Activated effector memory CD4-positive, alpha-beta T cell treated with anti-CD3 and anti-CD28 coated beads, Interleukin-2, amount 50 U/mL, for 16 hours (primary cell): Measurements from ENCODE around the gene FUBP3.

Experiments
- DNase-seq: peaks from one replicate; pipeline ENCODE4 v3.0.0-alpha.2; 2020

Gene FUBP3

DNA sequence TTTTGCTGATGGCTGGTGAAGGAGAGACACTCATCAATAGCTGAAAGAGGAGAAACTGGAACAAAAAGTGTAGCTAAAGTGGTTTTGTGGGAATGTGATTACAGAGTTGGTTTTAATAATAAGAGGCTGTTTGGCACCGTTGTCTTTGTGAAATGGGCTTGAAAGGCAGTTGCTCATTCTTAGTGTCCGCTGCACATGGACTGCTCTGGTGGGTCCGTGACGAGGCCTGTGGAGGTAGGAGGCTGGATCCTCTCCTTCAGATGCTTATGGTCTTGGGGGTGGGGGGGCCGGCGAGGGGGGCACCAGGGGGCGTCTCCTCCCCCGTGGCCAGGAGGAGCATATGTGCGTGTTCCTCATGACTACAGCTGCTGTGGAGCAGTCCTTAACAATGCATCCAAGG lies 29.8 kb downstream of the FUBP3 start:
- no peak for DNase-seq

DNA sequence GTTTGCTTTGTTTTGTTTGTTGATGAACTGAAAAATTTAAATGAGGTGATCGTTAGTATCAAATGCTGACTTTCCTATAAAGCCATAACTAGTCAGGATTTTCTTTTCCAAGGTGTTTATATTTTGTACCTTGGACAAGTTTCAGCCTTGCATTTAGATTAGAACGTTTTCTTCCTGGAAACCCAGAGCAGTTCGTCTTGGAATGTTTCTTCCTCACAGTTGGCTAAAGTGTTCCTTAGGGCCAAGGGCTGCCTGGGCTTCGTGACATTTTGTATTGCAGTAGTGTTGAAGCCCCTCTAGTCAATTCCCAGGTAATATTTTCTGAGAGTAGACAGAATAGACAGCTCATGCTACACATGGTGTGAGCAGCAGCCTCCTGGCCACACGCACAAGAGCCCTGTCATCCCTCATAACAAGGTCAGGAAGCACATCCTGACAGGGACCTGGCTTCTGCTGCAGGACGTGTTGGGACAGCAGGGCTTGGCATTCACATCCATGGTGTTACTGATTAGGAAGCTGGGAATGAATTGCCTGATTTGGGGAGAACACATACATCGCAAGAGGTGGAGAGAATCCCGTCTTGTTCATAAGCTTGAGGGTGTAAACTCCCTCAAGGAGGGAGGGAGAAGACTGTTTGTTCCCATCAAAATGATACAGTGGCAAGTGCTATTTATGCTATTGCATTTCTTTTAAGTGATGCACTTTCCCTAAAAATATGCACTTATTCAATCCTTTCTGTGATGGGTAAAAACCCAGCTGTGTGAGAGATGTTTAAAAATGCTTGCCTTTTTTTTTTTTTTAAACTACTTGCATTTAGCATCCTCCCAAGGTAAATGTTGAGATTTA lies 31.7 kb downstream of the FUBP3 start:
- no peak for DNase-seq

DNA sequence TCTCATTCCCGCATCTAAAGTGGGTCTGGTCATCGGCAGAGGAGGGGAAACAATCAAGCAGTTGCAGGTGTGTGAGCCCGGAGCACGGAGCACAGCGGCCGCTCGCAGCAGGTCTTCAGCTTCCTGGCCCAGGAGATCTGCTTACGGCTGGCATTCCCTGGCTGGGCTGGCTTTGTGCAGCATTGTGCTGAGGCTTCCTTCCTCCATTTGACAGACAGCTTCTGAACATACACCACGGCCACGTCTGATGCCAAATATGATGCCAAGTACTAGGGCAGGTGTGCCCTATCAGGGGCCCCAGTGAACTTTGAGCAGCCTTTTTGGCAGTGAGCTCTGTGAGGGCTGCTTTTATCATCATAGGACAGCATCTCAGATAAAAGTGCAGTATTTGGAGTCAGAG lies 37.1 kb downstream of the FUBP3 start:
- no peak for DNase-seq

DNA sequence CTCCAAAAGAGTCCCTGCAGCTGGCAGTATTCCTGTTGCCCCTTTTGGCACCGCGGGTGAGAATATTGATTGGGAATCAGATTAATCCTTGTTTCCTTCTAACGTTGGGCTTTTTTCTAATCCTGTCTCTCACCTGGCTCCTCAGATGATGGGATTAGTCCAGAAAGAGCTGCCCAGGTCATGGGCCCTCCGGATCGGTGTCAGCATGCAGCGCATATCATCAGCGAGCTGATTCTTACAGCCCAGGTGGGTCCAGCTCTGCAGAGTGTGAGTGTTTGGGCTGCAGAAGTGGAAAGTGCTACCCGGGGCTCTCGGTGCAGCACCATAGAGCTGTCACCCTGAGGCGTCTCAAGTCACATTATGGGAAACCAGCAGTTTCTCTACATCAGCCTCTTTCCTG lies 44.1 kb downstream of the FUBP3 start:
- DNase-seq: no peak

DNA sequence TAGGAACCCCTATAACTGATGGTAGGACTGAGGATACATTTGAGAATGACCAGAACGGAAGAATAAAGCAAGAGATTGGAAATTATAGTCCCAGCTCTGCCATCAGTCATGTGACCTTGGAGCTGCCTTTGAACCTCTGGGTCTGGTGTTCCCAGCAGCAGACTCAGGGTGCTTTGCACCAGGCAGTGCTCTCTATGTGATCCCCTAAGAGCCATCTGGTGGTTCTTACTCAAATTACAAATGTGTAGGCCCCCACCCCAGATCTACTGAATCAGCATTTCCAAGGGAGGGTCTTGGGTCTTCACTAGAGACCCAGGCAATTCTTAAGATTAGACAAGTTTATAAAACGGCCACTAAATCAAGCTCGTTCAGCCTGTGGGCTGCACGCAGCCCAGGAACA lies 44.8 kb downstream of the FUBP3 start:
- no peak for DNase-seq

DNA sequence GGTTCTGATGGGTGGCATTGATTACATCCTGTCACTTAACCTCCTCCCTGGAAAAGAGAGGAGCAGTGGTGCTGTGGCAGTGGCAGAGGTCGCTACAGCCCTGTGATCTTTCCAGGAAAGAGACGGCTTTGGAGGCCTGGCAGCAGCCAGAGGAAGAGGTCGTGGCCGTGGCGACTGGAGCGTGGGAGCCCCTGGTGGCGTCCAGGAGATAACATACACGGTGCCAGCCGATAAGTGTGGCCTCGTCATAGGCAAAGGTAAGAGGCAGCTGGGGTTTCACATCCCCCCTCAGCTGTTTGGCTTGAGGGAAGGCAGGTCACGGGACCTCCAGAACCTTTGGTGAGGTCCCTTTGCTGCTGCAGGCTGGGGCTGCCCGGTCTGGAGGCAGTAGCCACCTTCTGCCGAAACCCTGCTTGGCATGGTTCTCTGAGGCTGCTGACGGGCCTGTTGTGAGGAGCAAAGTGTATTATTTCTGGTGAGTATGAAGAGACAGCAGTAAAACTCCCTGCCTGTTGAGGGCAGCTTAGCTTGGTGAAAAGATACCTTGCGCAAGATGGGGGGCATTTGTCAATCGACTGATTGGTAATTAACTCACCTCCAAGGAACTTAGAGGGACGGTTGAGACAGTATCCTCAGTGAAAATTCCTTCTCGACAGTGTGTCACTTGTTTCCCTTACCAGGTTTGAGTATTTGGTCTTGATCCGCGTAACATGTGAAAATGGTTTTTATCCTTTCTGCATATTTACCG lies 47.0 kb downstream of the FUBP3 start:
- DNase-seq: no peak

DNA sequence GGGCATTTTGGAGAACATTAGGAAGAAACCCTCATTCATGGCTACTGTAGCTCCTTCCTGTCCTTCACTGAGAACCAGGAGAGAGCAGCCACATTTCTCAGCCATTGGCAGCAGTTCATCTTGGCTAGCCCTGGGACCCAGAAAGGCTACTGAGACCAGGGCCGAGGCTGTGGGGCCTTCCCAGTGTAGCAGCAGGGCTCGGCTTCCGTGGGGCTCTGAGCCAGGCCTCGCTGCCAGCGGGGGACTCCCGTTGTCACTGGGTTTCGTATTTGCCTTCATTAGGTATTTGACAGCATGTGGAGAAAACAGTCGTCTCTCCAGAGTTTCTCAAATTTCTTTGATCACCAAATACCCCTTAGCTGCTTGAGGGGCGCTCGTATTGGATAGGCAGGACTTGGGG lies 47.7 kb downstream of the FUBP3 start:
- no peak for DNase-seq

DNA sequence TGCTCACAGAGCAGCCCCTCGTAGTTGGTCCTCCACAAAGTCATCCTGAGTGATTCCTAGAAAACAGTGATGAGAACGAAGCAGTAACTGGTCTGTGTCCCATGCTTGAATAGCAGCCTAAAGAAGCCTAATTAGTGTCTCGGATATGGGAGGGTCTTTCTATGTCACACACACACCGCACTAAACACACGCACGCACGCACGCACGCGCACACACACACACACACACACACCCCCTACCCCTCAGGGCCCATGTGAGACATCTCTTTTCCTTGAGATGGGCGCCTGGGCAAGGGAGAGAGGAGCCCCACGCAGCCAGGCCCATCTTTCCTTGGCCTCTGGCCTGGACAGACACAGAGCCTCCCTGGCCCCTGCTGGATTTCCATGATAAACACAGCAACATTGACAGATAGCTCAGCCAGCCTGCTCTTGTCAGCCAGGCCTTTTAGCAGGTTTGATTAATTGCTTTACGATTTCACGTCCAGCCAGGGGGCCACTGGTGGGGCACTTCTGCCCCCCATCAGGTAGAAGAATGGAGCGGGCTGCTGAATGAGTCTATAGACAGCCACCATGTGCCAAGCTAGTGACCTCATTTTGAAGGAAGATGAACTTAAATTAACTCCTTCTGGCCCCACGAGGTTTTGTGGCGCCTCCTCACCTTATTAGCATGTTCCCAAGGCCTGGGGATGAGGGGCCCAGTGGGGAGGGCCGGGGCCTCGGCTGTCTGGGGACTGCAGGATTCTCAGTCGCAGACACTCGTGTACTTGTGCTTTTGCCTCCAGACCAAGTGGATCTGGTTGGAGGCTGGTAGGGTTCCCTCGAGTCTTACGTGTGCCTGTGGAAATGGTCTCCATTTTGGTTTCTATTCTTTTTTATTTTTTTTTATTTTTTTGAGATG lies 48.8 kb downstream of the FUBP3 start:
- peak; percentile 31 for DNase-seq

DNA sequence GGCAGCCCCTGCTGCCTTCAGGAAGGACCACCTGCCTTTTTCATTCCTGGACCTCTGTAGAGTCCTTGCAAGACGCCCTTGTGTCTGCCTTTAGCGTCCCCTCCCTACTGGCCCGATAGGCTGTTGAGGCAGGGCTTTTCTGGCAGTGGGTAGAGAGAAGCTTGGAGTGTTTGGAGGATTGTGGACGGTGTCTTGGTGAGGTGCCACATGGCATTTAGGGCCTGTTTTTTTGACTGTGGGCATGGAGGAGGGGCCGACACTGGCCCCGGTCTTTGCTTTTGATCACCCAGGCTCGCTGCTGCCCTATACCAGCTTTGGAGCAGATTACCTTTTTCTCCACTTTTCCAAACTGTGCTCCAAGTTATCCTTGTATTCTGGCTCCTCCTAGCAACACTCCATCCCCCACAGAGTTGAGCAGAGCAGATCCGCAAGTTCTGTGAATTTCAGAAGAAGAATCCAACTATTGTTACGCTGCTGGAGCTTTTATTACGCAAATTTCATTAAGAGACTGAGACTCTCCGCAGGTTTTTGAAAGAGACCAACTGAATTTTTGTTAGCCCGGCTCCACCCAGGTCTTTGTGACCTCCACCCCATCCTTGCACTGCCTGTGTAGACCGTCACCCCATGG lies 50.2 kb downstream of the FUBP3 start:
- DNase-seq: peak; percentile 46

DNA sequence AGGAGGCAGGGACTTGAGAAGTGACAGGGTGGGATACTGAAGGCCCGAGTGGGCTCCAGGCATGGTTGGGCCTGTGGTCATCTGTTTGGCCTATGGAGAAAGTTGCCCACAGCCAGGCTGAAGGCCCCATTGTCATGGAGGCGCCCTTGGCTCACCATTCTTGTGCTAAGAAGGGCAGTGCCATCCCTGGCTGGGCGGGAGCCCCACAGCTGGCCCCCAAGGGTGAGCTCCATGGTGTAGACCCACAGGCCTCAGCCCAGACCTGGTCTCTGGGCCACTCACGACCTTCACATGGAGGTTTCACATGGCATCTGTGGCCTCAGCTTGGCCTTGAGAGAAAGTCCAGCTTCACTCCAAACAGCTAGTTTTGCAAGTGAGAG lies 50.7 kb downstream of the FUBP3 start:
- DNase-seq: peak; percentile 30

DNA sequence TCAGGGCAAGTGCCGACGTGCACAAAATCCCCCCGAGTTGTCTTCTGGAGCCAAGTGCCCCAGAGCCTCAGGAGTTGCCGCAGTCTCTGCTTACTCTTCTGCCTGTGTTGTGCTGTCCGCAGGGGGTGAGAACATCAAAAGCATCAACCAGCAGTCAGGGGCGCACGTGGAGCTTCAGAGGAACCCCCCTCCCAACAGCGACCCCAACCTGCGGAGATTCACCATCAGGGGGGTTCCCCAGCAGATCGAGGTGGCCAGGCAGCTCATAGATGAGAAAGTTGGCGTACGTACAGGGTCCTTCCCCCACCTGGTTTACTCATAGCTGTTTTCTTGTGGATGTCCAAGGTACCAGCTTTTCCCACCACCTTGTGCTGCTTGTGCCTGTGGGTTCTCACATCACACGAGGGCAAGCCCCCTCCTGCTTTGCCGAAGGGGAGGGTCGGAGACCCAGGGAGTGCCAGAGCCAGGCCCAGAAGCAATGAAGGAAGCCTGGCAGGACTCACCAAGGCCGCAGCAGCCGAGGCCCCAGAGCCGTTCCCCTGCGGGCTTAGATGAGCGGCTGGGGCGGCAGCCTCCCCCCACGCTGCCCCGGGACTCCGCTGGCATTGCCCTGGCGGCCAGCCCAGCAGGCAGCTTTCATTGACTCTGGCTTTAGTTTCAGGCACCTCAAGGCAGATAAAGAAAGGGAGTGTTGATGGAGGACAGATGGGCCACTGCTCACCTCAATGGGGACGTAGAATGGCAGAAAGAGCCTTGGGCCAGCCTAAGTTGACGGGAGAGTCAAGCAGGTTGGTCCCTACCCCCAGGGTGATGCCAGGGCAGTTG lies 51.3 kb downstream of the FUBP3 start:
- DNase-seq: no peak

DNA sequence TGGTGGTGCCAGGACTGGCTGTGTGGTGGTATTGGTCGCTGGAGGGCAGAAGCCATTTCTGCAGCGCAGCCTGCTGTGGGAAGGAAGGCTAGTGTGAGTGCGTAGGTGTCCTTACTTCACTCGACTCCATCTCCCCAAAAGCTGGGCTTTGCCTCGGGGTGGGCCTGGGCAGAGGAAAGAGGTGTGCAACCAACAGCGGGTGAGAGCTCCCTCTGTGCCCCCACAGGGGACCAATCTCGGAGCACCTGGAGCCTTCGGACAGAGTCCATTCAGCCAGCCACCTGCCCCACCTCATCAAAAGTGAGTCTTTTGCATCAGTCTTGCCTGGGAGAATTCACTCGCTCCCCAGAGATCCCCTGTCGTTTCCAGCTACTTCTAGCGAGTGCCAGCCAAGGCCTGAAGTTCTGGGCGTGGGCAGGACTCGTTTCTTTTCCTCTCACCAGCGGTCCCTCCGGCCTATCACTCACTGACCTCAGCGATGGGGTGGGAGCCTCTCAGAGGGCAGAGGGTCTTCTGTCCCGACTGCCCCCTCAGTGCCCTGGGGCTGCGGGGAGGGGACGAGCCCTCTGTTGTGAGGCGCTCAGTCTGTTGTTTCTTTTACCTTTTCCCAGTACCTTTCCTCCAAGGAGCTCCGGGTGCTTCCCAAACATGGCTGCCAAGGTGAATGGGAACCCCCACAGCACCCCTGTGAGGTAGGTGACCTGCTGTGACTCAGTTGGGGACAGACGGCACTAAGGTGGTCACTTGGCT lies 52.1 kb downstream of the FUBP3 start:
- DNase-seq: no peak

DNA sequence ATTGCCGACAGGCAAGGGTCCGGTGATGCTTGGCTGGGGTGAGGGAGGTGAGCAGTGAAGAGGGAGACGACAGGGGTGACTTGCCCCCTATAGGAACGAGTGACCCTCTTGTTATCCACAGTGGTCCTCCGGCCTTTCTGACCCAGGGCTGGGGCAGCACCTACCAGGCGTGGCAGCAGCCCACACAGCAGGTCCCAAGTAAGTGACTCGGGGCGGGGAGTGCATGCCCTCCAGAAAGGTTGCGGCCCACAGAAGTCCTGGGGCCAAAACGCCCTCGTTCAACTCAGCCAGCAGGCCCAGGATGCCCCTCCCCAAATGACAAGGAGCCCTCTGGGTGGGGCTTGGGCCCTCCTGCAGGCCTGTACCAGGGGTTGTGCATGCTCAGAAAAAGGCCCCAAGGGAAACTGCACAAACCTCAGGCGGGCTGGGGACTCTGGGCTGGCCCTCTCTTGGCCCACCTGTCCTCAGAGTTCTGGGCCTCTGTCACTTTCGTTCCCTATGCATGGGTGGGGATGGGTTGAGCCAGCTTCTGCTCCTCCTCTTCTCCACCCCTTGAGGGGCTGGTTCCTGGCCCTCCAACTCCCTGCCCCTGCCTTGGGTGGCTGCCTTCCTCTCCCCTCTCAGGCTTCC lies 52.8 kb downstream of the FUBP3 start:
- peak; percentile 57 for DNase-seq

DNA sequence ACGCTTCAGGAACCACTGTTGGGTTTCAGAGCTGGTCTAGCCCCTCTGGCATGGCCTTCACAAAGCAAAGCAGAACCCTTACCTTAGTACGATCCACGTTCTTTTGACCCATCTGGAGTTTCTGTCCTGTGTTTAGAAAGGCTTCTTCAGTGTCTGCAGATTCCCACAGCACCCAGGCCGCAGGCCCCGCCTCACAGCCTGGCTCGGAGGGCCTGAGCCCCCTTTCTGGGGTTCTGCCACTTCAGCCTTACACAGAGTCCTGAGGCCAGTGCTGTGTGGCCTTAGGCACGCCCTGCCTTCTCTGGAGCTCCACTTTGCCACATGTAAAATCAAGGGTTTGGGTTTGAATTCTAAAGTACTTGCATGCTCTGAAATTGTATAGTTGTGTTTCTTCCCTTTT lies 53.5 kb downstream of the FUBP3 start:
- no peak for DNase-seq

DNA sequence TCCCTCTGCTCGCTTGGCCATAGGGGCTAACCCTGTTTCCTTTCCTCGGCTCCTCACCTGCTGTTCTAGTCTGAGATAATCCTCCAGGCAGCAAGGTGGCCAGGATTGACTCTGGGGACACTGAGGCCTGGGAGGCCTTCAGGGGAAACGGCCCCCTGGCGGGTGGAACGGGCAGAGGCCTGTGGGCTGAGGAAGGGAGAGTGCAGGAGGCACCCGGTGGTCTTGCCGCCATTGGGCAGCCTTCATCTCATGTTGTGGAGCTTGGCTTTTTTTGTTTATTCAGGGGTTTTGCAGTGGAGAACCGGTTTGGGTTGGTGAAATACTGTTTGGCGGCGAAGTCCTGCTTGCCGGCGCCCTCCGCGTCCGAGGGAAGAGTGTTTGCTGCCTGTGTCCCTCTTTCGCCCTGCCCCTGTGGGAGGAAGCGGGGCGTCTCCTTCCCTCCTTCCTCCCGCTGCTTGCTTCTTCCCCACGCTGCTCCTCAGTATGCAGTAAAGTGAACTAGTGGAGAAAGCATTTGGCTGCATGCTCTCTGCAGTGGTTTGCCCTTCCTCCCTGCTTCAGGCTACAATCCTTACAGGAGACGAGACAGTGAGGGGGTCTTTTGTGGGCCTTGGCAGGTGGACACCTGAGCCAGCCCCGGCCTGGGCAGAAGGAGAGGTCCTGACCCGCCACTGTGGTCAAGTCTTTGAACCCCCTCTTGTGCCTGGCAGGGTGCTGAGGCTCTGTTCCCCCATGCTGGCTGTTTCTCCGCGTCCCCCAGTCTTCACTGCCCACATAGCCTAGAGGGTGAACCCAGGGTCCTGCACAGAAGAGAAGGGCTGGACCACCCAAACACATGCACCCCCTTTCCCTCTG lies 54.2 kb downstream of the FUBP3 start:
- DNase-seq: peak; percentile 55

DNA sequence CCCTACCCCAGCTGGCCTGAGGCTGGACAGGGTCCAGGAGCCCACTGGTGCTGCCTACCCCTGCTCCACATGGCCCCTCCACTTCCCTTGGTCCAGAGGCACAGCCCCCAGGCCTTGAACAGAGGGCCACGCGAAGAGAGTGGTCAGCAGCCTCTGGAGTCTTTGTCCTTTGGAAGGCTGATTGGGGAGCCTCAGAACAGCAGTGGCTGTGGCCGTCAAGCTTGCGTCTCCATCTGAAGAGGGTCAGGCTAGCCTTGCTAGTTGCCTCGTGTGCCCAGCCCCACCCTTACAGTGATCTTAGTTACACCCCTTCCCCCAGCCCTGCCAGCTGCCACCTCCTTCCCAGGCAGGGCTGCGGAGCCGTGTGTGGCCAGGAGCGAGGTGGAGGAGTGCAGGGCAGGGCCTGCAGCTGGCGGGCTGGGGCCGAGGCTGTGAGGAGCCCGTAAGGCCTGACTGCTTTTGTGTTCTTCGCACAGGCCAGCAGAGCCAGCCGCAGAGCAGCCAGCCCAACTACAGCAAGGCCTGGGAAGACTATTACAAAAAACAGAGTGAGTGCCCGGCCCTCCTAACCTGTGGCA lies 54.9 kb downstream of the FUBP3 start:
- DNase-seq: peak; percentile 53

DNA sequence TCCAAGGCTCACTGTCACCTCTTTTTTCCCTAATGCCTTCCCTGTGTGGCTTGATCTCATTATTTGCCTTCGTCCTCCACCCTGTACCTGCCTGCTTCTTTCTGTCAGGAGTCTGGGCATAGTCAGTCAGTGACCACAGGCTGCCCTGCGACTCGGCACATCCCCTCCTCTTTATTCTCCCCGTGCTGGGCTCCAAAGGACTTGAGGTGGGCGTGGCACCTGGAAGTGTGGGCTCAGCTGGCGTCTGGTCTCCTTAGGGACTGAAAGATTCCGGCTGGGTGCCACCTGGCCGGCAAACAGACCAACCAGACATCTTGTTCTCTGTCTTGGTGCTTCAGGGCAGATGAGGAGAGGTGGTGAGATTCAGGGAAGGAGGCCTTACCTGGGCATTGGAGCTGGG lies 55.4 kb downstream of the FUBP3 start:
- peak; percentile 37 for DNase-seq

DNA sequence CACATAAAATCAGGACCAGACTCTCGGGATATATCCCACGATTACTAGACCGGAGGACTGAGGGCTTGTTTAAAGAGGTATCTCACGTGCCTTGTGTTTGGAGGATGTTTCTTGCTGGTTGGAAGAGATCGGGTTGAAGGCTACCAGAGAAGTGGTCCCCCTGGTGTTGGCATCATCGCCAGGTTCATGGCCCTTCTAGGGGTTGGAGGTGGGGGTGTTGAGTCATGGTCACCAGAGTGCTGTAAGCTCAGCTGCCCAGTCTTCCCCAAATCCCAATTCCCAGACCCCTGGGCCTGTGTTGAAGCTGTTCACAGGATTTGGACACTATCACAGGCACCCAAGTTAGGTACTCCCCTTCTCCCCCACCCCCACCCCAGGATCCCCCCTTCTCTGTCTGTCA lies 55.9 kb downstream of the FUBP3 start:
- DNase-seq: peak; percentile 54
